Lung microvascular endothelial cell (primary cell): ENCODE results near the gene LYSMD2. TPM values are rescaled to one million over a fixed set of nuclear protein-coding genes. Genes with fewer than 3 reads are reported as not detected.

Experiments used
- total RNA-seq: library from RNA; depleted of rRNA; stranded (reverse); fragments of >200 nt; gene quantifications from 2 replicates; pipeline ENCODE4 v1.2.1, GENCODE V29; 2014

The LYSMD2 gene
- total RNA-seq, 1 donor from 2014 or later, result 26.8 TPM

Other genes with a start within 250 kb of the LYSMD2 start
- gene DMXL2, start 114.9 kb downstream of the LYSMD2 start, total RNA-seq, result 4.6 and 6.5 TPM in 2 replicates
- gene SCG3, start 56.2 kb downstream of the LYSMD2 start, total RNA-seq, result under 0.01 and 0.22 TPM in 2 replicates
- 13.5 and 29.2 TPM in 2 replicates for gene TMOD2, start 13.9 kb upstream of the LYSMD2 start, total RNA-seq
- 42.3 and 57.1 TPM in 2 replicates for gene TMOD3, start 92.0 kb upstream of the LYSMD2 start, total RNA-seq
- gene LEO1, start 234.1 kb upstream of the LYSMD2 start, total RNA-seq, result 18.1 and 19.6 TPM in 2 replicates